Parietal lobe (tissue), 1 donor: ENCODE results near the gene NAA30. TPM values are rescaled to one million over a fixed set of nuclear protein-coding genes. Genes with fewer than 3 reads are reported as not detected.

ENCODE experiments used
- total RNA-seq: library from RNA; depleted of rRNA; stranded (reverse); fragments of >200 nt; gene quantifications from one replicate; pipeline ENCODE4 v1.2.3, GENCODE V29; 2014

NAA30 gene
- 48.5 TPM for total RNA-seq

GRCh38 chr14:57390037-57390805, at the start of gene NAA30:
Gene NAA30 (plus strand): TSS chr14:57390586. CDS start chr14:57390958, 372 bp downstream.

Other genes starting within 250 kb of the NAA30 start
- gene EXOC5, start 121.7 kb upstream of the NAA30 start, total RNA-seq = 118 TPM
- gene AP5M1, start 121.6 kb upstream of the NAA30 start, total RNA-seq = 33.5 TPM
- gene CCDC198, start 103.3 kb downstream of the NAA30 start, total RNA-seq = not detected